OCI-LY7 (cell line): ENCODE data around the gene CTNNA1. TPM values are rescaled to one million over a fixed set of nuclear protein-coding genes. Genes with fewer than 3 reads are reported as not detected.
A peak's percentile ranks its signal among the peaks of the same experiment; 100 is the strongest.

Experiments
- BruUV-seq: library from RNA; stranded (reverse); fragments of 400-500 nt; replicated peaks from 2 replicates; lab custom pipeline; 2021; lab: Mats Ljungman, UMichigan
- CTCF ChIA-PET: fragments of 300-600 bp; sonication (Branson Sonifier 250); formaldehyde crosslinking; loops from one replicate; lab custom pipeline; 2022; ENCODE audit warnings: antibody characterized with exemption; ENCODE audit not compliant: unreplicated experiment; lab: Charles Lee
- POLR2A ChIA-PET: fragments of 300-600 bp; sonication (Branson Sonifier 250); formaldehyde crosslinking; loops from one replicate; lab custom pipeline; 2022; ENCODE audit warnings: antibody characterized with exemption; lab: Charles Lee
- DNase-seq: peaks from one replicate; pipeline ENCODE4 v3.0.0-alpha.2; 2015; ENCODE audit warnings: low spot score
- H2AFZ ChIP-seq: fragments of 200-600 bp; sonication (generic), shearing (Covaris generic); 2 replicates; pipeline ENCODE4 v1.6.1; 2014; ENCODE audit warnings: mild to moderate bottlenecking, antibody characterized with exemption, low read length, moderate library complexity
- H3K27ac ChIP-seq: fragments of 200-600 bp; sonication (generic); 2 replicates; pipeline ENCODE4 v1.5.1; 2014; ENCODE audit warnings: mixed run types, low read depth, mild to moderate bottlenecking, moderate library complexity, low read length, inconsistent platforms; ENCODE audit not compliant: poor library complexity, severe bottlenecking
- H3K36me3 ChIP-seq: fragments of 200-600 bp; sonication (generic); 2 replicates; pipeline ENCODE4 v1.6.1; 2014; ENCODE audit warnings: mild to moderate bottlenecking, antibody characterized with exemption, low read length, moderate library complexity, mixed read lengths; ENCODE audit not compliant: insufficient read depth
- H3K4me1 ChIP-seq: fragments of 200-600 bp; sonication (generic); 2 replicates; pipeline ENCODE4 v1.5.1; 2014; ENCODE audit warnings: mild to moderate bottlenecking, low read length; ENCODE audit not compliant: insufficient read depth, poor library complexity, severe bottlenecking
- H3K4me2 ChIP-seq: fragments of 200-600 bp; sonication (generic); 2 replicates; pipeline ENCODE4 v1.6.1; 2014; ENCODE audit warnings: mild to moderate bottlenecking, low read length
- H3K4me3 ChIP-seq: fragments of 200-600 bp; sonication (generic); 2 replicates; pipeline ENCODE4 v1.5.1; 2014; ENCODE audit warnings: mild to moderate bottlenecking, low read depth, low read length; ENCODE audit not compliant: poor library complexity, severe bottlenecking
- H3K79me2 ChIP-seq: fragments of 200-600 bp; sonication (generic); 2 replicates; pipeline ENCODE4 v1.6.1; 2016; ENCODE audit warnings: low read depth, mild to moderate bottlenecking, low read length, moderate library complexity, mixed read lengths; ENCODE audit not compliant: insufficient read depth
- H3K9me2 ChIP-seq: fragments of 200-600 bp; sonication (generic); 2 replicates; pipeline ENCODE4 v1.6.1; 2016; ENCODE audit warnings: mild to moderate bottlenecking, low read length, mixed read lengths; ENCODE audit not compliant: insufficient read depth
- H3K9me3 ChIP-seq: fragments of 200-600 bp; sonication (generic); 2 replicates; pipeline ENCODE4 v1.6.1; 2014; ENCODE audit warnings: mild to moderate bottlenecking, mixed run types, low read length, mixed read lengths
- H4K20me1 ChIP-seq: fragments of 200-600 bp; sonication (generic); 2 replicates; pipeline ENCODE4 v1.6.1; 2014; ENCODE audit warnings: mild to moderate bottlenecking, antibody characterized with exemption, low read length, moderate library complexity, mixed read lengths; ENCODE audit not compliant: insufficient read depth
- EZH2phosphoT487 ChIP-seq: fragments of 200-600 bp; sonication (generic); IDR thresholded peaks from 2 replicates; pipeline ENCODE4 v1.6.1; 2018; ENCODE audit warnings: low read depth, borderline replicate concordance, mild to moderate bottlenecking, mixed run types, antibody characterized with exemption, low read length, moderate library complexity, mixed read lengths
- intact Hi-C: fragments of 100-400 bp; cut with micrococcal nuclease; formaldehyde crosslinking; loops from one replicate; pipeline ENCODE4 v1.10.0; 2022; ENCODE audit not compliant: unreplicated experiment
- total RNA-seq, 2 experiments: library from RNA; depleted of rRNA in 1 of 2; stranded (reverse); fragments of >200 nt in 1 of 2; shearing (Covaris generic) in 1 of 2; gene quantifications; 2 replicates each; pipeline ENCODE4 v1.2.3, GENCODE V29; 2014 to 2022
- TF ChIP-seq, protein P1 (sequence below): fragments of 200-600 bp; sonication (generic); conservative IDR thresholded peaks from 2 replicates; pipeline ENCODE4 v1.5.1; 2014; ENCODE audit warnings: mild to moderate bottlenecking, antibody characterized with exemption, low read length, moderate library complexity, mixed read lengths

CTNNA1 gene
- total RNA-seq, 2 experiments from 2014 or later: 40.4 to 42.7 TPM

- H3K4me3 ChIP-seq: no peak overlapping the region
- no peak overlapping the region for H2AFZ ChIP-seq
- H4K20me1 ChIP-seq: no peaks in the 10 kb centered on the region
- no peaks in the 10 kb centered on the region for H3K36me3 ChIP-seq
- no peaks in the 10 kb centered on the region for H3K79me2 ChIP-seq
- no peaks in the 10 kb centered on the region for H3K9me3 ChIP-seq
- TF ChIP-seq, protein P1, sequence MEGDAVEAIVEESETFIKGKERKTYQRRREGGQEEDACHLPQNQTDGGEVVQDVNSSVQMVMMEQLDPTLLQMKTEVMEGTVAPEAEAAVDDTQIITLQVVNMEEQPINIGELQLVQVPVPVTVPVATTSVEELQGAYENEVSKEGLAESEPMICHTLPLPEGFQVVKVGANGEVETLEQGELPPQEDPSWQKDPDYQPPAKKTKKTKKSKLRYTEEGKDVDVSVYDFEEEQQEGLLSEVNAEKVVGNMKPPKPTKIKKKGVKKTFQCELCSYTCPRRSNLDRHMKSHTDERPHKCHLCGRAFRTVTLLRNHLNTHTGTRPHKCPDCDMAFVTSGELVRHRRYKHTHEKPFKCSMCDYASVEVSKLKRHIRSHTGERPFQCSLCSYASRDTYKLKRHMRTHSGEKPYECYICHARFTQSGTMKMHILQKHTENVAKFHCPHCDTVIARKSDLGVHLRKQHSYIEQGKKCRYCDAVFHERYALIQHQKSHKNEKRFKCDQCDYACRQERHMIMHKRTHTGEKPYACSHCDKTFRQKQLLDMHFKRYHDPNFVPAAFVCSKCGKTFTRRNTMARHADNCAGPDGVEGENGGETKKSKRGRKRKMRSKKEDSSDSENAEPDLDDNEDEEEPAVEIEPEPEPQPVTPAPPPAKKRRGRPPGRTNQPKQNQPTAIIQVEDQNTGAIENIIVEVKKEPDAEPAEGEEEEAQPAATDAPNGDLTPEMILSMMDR: peak; percentile 41; the same call in 1 of the 2 replicates
- TF ChIP-seq EZH2phosphoT487: no peak
- H3K9me2 ChIP-seq: no peaks in the 10 kb centered on the region
- no TSS peak for BruUV-seq
- intact Hi-C loops: no loop called here
- no peak overlapping the region for H3K4me2 ChIP-seq
- CTCF ChIA-PET: no interaction called here
- POLR2A ChIA-PET: no interaction called here
- H3K4me1 ChIP-seq: no peaks in the 10 kb centered on the region
- DNase-seq: no peak
- H3K27ac ChIP-seq: no peak overlapping the region
Observed at GRCh38 chr5:138945421-138946240, 192.4 kb downstream of the CTNNA1 start.

DNA sequence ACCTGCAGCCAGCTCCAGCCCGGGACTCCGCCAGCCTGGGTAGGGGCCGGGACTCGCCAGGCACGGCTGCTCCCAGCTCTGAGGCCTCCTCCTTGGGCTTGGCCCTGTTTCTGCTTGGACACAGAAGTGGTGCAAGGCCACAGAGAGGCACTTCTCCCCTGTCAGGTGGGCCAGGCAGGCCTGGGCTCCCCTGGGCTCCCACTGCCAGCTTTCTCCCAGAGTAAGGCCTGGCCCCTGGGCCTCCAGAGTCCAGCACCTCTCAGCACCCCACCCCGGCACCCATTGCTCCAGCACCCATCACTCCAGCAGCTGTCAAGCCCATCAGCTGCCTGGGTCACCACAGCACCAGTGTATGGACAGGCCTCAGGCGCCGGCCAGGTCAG is 193.0 kb downstream of the CTNNA1 start:
- POLR2A ChIA-PET: no interaction called here
- H3K4me1 ChIP-seq: no peaks in the 10 kb centered on the region
- no peak overlapping the region for H3K4me3 ChIP-seq
- no peak for DNase-seq
- H4K20me1 ChIP-seq: no peaks in the 10 kb centered on the region
- no peaks in the 10 kb centered on the region for H3K79me2 ChIP-seq
- H3K9me2 ChIP-seq: no peaks in the 10 kb centered on the region
- CTCF ChIA-PET: no interaction called here
- H3K9me3 ChIP-seq: no peaks in the 10 kb centered on the region
- intact Hi-C loops: no loop called here
- no peaks in the 10 kb centered on the region for H3K36me3 ChIP-seq
- no TSS peak for BruUV-seq
- H3K4me2 ChIP-seq: no peak overlapping the region
- H3K27ac ChIP-seq: no peak overlapping the region
- H2AFZ ChIP-seq: no peak overlapping the region
- no peak for TF ChIP-seq EZH2phosphoT487
- TF ChIP-seq, protein P1: no peak
